Stimulated activated naive B cell treated with anti-CD40 and anti-IgM and Interleukin-4, amounts not matched to agents 10 μg/mL and 1 μg/mL and 100 μg/mL, for 72 hours (primary cell): ENCODE data around the gene PCDHB1.
"Not testable (repeated sequence)": the region's sequence is repeated elsewhere in the genome, so short reads cannot be mapped to it uniquely, and the experiment has no call there.

Experiments
- ATAC-seq, 2 donors: fragments of 150-1000 bp; cut with Tn5 transposase; replicated peaks; 2 replicates each; pipeline ENCODE4 v1.10.0; 2021; ENCODE audit warnings: moderate library complexity in 1 of 2
- DNase-seq: peaks from one replicate; pipeline ENCODE4 v3.0.0; 2021
- H3K27ac Mint-ChIP-seq: one replicate; pipeline ENCODE4 v1.8.0; 2022; ENCODE audit warnings: mild to moderate bottlenecking, mixed read lengths
- H3K27me3 Mint-ChIP-seq, 2 donors: one replicate each; pipeline ENCODE4 v1.8.0; 2022; ENCODE audit warnings: mixed read lengths in 2 of 2
- H3K36me3 Mint-ChIP-seq, 2 donors: one replicate each; pipeline ENCODE4 v1.8.0; 2022; ENCODE audit warnings: mixed read lengths in 2 of 2, mild to moderate bottlenecking in 1 of 2
- H3K4me1 Mint-ChIP-seq, 2 donors: one replicate each; pipeline ENCODE4 v1.8.0; 2022; ENCODE audit warnings: mixed read lengths in 2 of 2, mild to moderate bottlenecking in 1 of 2
- H3K4me3 Mint-ChIP-seq, 2 donors: one replicate each; pipeline ENCODE4 v1.8.0; 2022; ENCODE audit warnings: mild to moderate bottlenecking in 2 of 2, mixed read lengths in 2 of 2, moderate library complexity in 1 of 2
- H3K9me3 Mint-ChIP-seq, 2 donors: one replicate each; pipeline ENCODE4 v1.8.0; 2022; ENCODE audit warnings: mixed read lengths in 2 of 2, mild to moderate bottlenecking in 1 of 2

Gene PCDHB1

GRCh38 chr5:141039517-141039916 lies 11.7 kb upstream of the PCDHB1 start:
- H3K27me3 Mint-ChIP-seq = peaks cover 7 to 10% of the 10 kb centered on the region in 2 donors
- peaks cover 2 to 4% of the 10 kb centered on the region in 2 donors for H3K9me3 Mint-ChIP-seq

GRCh38 chr5:141040093-141040770 lies 10.9 kb upstream of the PCDHB1 start:
- H3K9me3 Mint-ChIP-seq = peaks cover 2 to 4% of the 10 kb centered on the region in 2 donors
- no peak overlapping the region for H3K27ac Mint-ChIP-seq

More at GRCh38 chr5:141039517-141039916, 11.7 kb upstream of the PCDHB1 start:
- ATAC-seq (no peak), DNase-seq (no peak)
- H3K27ac Mint-ChIP-seq = no peak overlapping the region
- no peaks in the 10 kb centered on the region for H3K4me1 Mint-ChIP-seq
- H3K36me3 Mint-ChIP-seq = no peaks in the 10 kb centered on the region
- no peak overlapping the region for H3K4me3 Mint-ChIP-seq

DNA sequence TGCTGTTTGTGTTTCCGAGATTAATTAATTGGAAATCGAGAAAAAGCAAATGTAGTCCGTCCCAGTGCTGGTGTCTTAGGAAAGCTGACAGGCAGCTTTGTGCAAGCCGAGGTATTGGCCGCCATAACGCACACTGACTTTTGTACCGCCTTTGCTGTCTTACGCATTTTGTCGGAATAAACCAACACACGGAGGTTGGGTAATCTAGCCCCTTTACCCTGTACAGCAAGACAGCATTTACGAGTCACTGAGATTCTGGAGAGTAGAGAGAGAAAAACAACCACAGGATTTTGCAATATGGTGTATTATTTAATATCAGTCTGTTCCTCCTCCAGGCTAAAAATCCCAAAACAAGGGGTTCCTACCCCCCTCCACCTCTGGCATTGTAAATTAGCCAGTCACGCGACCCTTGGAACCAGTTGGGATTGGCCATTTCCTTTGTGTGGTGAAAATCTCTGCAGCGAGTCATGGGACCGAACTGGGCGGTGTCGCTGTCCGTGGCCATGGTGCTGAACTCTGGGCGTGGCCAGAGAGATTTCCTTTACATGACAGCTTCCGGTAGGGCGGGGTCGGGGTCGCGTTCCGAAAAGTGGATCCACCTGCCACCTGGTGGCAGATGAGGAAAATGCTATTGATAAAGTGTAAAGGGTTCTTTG lies 10.3 kb upstream of the PCDHB1 start:
- Mint-ChIP-seq H3K4me3 (no peak overlapping the region), H3K4me1 (no peaks in the 10 kb centered on the region), H3K27me3 (peaks cover 13 to 16% of the 10 kb centered on the region in 2 donors), H3K36me3 (no peaks in the 10 kb centered on the region), H3K9me3 (peaks cover 2 to 4% of the 10 kb centered on the region in 2 donors), H3K27ac (no peak overlapping the region)
- ATAC-seq (peak; percentile 42 to 64), DNase-seq (peak; percentile 53)

More at GRCh38 chr5:141040093-141040770, 10.9 kb upstream of the PCDHB1 start:
- no peak for ATAC-seq
- Mint-ChIP-seq H3K36me3 (no peaks in the 10 kb centered on the region), H3K4me3 (no peak overlapping the region), H3K4me1 (no peaks in the 10 kb centered on the region), H3K27me3 (peaks cover 11 to 13% of the 10 kb centered on the region in 2 donors)
- DNase-seq = no peak

GRCh38 chr5:141041427-141041785 lies 9.8 kb upstream of the PCDHB1 start:
- no peak overlapping the region for H3K4me3 Mint-ChIP-seq
- H3K9me3 Mint-ChIP-seq = peaks cover 2 to 4% of the 10 kb centered on the region in 2 donors
- no peak for ATAC-seq
- no peaks in the 10 kb centered on the region for H3K36me3 Mint-ChIP-seq
- no peak overlapping the region for H3K27ac Mint-ChIP-seq
- DNase-seq = no peak
- peaks cover 10 to 16% of the 10 kb centered on the region in 2 donors for H3K27me3 Mint-ChIP-seq
- H3K4me1 Mint-ChIP-seq = no peaks in the 10 kb centered on the region

GRCh38 chr5:141042555-141042954 lies 8.6 kb upstream of the PCDHB1 start:
- H3K27me3 Mint-ChIP-seq = peaks cover 7 to 16% of the 10 kb centered on the region in 2 donors
- no peaks in the 10 kb centered on the region for H3K4me1 Mint-ChIP-seq
- ATAC-seq (no peak), DNase-seq (no peak)
- no peak overlapping the region for H3K27ac Mint-ChIP-seq
- H3K9me3 Mint-ChIP-seq = peaks cover 4% of the 10 kb centered on the region in 2 donors
- H3K36me3 Mint-ChIP-seq = no peaks in the 10 kb centered on the region
- no peak overlapping the region for H3K4me3 Mint-ChIP-seq

DNA sequence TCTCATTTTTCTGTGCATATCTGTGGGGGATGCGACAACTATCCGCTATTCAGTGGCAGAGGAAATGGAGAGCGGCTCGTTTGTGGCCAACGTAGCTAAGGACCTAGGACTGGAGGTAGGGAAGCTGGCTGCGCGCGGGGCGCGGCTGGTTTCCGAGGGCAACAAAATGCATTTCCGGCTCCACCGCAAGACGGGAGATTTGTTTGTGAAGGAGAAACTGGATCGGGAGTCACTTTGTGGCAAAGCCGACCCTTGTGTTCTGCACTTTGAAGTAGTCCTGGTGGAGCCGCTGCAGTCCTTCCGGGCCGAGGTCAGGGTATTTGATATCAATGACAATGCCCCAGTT lies 320 bp downstream of the PCDHB1 start:
- Mint-ChIP-seq H3K27ac (no peak overlapping the region), H3K36me3 (peaks cover 0 to 3% of the 10 kb centered on the region in 2 donors), H3K9me3 (peaks cover 4 to 9% of the 10 kb centered on the region in 2 donors), H3K4me1 (peaks cover 4 to 9% of the 10 kb centered on the region in 2 donors), H3K27me3 (peaks cover 31 to 46% of the 10 kb centered on the region in 2 donors), H3K4me3 (peak overlapping the region; percentile 56 to 73)
- no peak for ATAC-seq
- no peak for DNase-seq

- Mint-ChIP-seq H3K9me3 (peaks cover 3 to 5% of the 10 kb centered on the region in 2 donors), H3K4me3 (no peak overlapping the region), H3K27ac (no peak overlapping the region), H3K27me3 (peaks cover 6 to 15% of the 10 kb centered on the region in 2 donors), H3K36me3 (no peaks in the 10 kb centered on the region), H3K4me1 (no peaks in the 10 kb centered on the region)
- DNase-seq (no peak), ATAC-seq (no peak)
Observed at GRCh38 chr5:141077826-141078225, 26.7 kb downstream of the PCDHB1 start.

- DNase-seq = no peak
- peaks cover 12 to 30% of the 10 kb centered on the region in 2 donors for H3K27me3 Mint-ChIP-seq
- H3K4me1 Mint-ChIP-seq = peaks cover 2 to 7% of the 10 kb centered on the region in 2 donors
Observed at GRCh38 chr5:141082228-141082627, 31.1 kb downstream of the PCDHB1 start.

DNA sequence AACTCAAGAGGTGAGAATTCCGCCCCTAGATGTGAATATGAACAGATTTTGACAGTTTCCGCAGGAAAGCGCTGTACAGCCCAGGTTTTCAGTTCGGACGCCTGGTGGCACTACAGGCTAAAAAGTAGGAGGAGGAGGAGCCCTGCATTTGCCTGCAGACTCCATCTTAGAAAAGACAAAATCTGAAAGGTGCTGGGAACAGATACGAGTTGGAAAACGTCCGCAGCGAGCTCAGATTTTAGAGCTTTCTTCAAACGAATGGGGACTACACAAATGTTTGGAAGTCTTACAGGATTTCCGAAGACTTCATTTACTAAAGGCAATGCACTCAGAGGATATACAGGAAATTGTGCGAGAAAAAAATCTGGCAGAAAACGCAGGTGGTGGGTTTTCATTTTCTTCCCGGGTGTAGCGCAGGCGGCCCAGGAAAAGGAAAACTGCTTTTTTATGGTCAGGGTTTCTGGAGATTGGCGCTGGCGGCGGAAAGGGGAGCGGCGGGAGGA lies 33.4 kb downstream of the PCDHB1 start:
- Mint-ChIP-seq H3K4me3 (peak overlapping the region; percentile 79 to 86), H3K36me3 (peaks cover 0 to 4% of the 10 kb centered on the region in 2 donors), H3K4me1 (peaks cover 2 to 7% of the 10 kb centered on the region in 2 donors), H3K27me3 (peaks cover 14 to 33% of the 10 kb centered on the region in 2 donors), H3K27ac (peak overlapping the region; percentile 68), H3K9me3 (peaks cover 3% of the 10 kb centered on the region in 2 donors)
- peak; percentile 73 to 85 for ATAC-seq
- peak; percentile 13 for DNase-seq

More at GRCh38 chr5:141082228-141082627, 31.1 kb downstream of the PCDHB1 start:
- no peak overlapping the region for H3K27ac Mint-ChIP-seq
- ATAC-seq = no peak
- H3K9me3 Mint-ChIP-seq = peaks cover 3% of the 10 kb centered on the region in 2 donors
- peaks cover 0 to 4% of the 10 kb centered on the region in 2 donors for H3K36me3 Mint-ChIP-seq
- H3K4me3 Mint-ChIP-seq = no peak overlapping the region

DNA sequence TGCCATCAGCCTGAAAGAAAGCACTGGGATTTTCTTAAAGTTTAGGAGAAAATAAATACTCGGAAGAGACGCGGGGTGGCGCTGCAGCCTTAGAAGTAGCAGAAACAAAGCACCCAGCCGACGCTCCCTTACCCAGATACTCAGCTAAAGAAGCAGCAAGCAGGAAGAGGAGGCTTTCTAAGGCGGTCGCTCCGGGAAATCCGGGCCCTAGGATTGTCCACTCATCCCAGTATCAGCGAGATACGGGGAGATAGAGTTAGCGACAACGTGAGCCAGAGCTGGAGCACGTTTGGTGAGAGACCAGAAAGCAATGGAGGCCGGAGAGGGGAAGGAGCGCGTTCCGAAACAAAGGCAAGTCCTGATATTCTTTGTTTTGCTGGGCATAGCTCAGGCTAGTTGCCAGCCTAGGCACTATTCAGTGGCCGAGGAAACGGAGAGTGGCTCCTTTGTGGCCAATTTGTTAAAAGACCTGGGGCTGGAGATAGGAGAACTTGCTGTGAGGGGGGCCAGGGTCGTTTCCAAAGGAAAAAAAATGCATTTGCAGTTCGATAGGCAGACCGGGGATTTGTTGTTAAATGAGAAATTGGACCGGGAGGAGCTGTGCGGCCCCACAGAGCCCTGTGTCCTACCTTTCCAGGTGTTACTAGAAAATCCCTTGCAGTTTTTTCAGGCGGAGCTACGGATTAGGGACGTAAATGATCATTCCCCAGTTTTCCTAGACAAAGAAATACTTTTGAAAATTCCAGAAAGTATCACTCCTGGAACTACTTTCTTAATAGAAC lies 43.5 kb downstream of the PCDHB1 start, which contains the start of gene PCDHB2:
Gene PCDHB2 (plus strand): TSS at position 135 of the 782 bp plus-strand sequence. CDS start 176 bp downstream, at position 311.
- Mint-ChIP-seq H3K36me3 (peaks cover 6% of the 10 kb centered on the region in 2 donors), H3K27me3 (peaks cover 27 to 43% of the 10 kb centered on the region in 2 donors), H3K27ac (peak within 1 kb of the TSS; percentile 44), H3K9me3 (peaks cover 6 to 17% of the 10 kb centered on the region in 2 donors), H3K4me1 (no peaks in the 10 kb centered on the region), H3K4me3 (no peak within 1 kb of the TSS)
- no peak for DNase-seq
- ATAC-seq = no peak

DNA sequence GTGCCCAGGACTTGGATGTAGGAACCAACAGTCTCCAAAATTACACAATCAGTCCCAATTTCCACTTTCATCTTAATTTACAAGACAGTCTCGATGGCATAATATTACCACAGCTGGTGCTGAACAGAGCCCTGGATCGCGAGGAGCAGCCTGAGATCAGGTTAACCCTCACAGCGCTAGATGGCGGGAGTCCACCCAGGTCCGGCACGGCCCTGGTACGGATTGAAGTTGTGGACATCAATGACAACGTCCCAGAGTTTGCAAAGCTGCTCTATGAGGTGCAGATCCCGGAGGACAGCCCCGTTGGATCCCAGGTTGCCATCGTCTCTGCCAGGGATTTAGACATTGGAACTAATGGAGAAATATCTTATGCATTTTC lies 44.1 kb downstream of the PCDHB1 start:
- peaks cover 31 to 47% of the 10 kb centered on the region in 2 donors for H3K27me3 Mint-ChIP-seq
- DNase-seq (no peak), ATAC-seq (no peak)
- H3K4me1 Mint-ChIP-seq = peaks cover 0 to 1% of the 10 kb centered on the region in 2 donors
- peaks cover 7 to 18% of the 10 kb centered on the region in 2 donors for H3K9me3 Mint-ChIP-seq
- H3K27ac Mint-ChIP-seq = no peak overlapping the region
- H3K4me3 Mint-ChIP-seq = no peak overlapping the region
- peaks cover 6% of the 10 kb centered on the region in 2 donors for H3K36me3 Mint-ChIP-seq

DNA sequence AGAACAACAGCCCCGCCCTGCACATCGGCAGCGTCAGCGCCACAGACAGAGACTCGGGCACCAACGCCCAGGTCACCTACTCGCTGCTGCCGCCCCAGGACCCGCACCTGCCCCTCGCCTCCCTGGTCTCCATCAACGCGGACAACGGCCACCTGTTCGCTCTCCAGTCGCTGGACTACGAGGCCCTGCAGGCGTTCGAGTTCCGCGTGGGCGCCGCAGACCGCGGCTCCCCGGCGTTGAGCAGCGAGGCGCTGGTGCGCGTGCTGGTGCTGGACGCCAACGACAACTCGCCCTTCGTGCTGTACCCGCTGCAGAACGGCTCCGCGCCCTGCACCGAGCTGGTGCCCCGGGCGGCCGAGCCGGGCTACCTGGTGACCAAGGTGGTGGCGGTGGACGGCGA lies 45.0 kb downstream of the PCDHB1 start:
- H3K27ac Mint-ChIP-seq, DNase-seq, H3K4me1 Mint-ChIP-seq, ATAC-seq, H3K36me3 Mint-ChIP-seq, H3K4me3 Mint-ChIP-seq: not testable (repeated sequence)
- Mint-ChIP-seq H3K27me3 (peaks cover 40 to 49% of the 10 kb centered on the region in 2 donors), H3K9me3 (peaks cover 11 to 21% of the 10 kb centered on the region in 2 donors)

- not testable (repeated sequence) for ATAC-seq, H3K36me3 Mint-ChIP-seq, H3K4me3 Mint-ChIP-seq, H3K27ac Mint-ChIP-seq, H3K4me1 Mint-ChIP-seq, DNase-seq
- peaks cover 12 to 21% of the 10 kb centered on the region in 2 donors for H3K9me3 Mint-ChIP-seq
- peaks cover 40 to 53% of the 10 kb centered on the region in 2 donors for H3K27me3 Mint-ChIP-seq
Observed at GRCh38 chr5:141096586-141096985, 45.4 kb downstream of the PCDHB1 start.

GRCh38 chr5:141100243-141100805 lies 49.1 kb downstream of the PCDHB1 start, which contains the start of gene PCDHB3:
Gene PCDHB3 (plus strand): TSS chr5:141100473. CDS start chr5:141100650, 177 bp downstream.
- peaks cover 24 to 37% of the 10 kb centered on the region in 2 donors for H3K27me3 Mint-ChIP-seq
- no peak within 1 kb of the TSS for H3K27ac Mint-ChIP-seq
- DNase-seq (no peak), ATAC-seq (no peak)
- peak within 1 kb of the TSS in 1 of 2 donors; percentile 42 for H3K4me3 Mint-ChIP-seq
- peaks cover 0 to 6% of the 10 kb centered on the region in 2 donors for H3K4me1 Mint-ChIP-seq
- peaks cover 4 to 11% of the 10 kb centered on the region in 2 donors for H3K9me3 Mint-ChIP-seq
- peaks cover 0 to 4% of the 10 kb centered on the region in 2 donors for H3K36me3 Mint-ChIP-seq
